Spleen (tissue), 11 donors: Measurements from ENCODE around the gene CDK19. TPM values are rescaled to one million over a fixed set of nuclear protein-coding genes. Genes with fewer than 3 reads are reported as not detected.

ENCODE experiments used
- DNase-seq: peaks from one replicate; pipeline ENCODE4 v3.0.0-alpha.2; 2020
- H3K27ac ChIP-seq, 8 donors: fragments of 200-600 bp; sonication (generic) in 7 of 8; 1 replicate in 4 of 8; 2 replicates in 4 of 8; pipeline versions ENCODE4 v1.5.0 to v1.8.0; 2016 to 2021; ENCODE audit warnings: inconsistent platforms in 4 of 8, mild to moderate bottlenecking in 4 of 8, moderate library complexity in 1 of 8
- H3K27me3 ChIP-seq, 7 donors: fragments of 200-600 bp; sonication (generic) in 6 of 7; replicated peaks in 1 of 7; 1 replicate in 4 of 7; 2 replicates in 3 of 7; pipeline versions ENCODE4 v1.5.0 to v1.8.0; 2016 to 2021; ENCODE audit warnings: inconsistent platforms in 3 of 7, mild to moderate bottlenecking in 1 of 7
- H3K36me3 ChIP-seq, 6 donors: fragments of 200-600 bp; sonication (generic) in 5 of 6; 1 replicate in 4 of 6; 2 replicates in 2 of 6; pipeline versions ENCODE4 v1.5.0 to v1.8.0; 2016 to 2021; ENCODE audit warnings: inconsistent platforms in 2 of 6
- H3K4me1 ChIP-seq, 6 donors: fragments of 200-600 bp; sonication (generic) in 5 of 6; 1 replicate in 3 of 6; 2 replicates in 3 of 6; pipeline versions ENCODE4 v1.5.0 to v1.8.0; 2016 to 2021; ENCODE audit warnings: inconsistent platforms in 3 of 6
- H3K4me3 ChIP-seq, 8 donors: fragments of 200-600 bp; sonication (generic) in 7 of 8; 1 replicate in 4 of 8; 2 replicates in 4 of 8; pipeline versions ENCODE4 v1.5.0 to v1.8.0; 2016 to 2021; ENCODE audit warnings: inconsistent platforms in 4 of 8, mild to moderate bottlenecking in 4 of 8, moderate library complexity in 2 of 8
- H3K9me3 ChIP-seq, 8 donors: fragments of 200-600 bp; sonication (generic) in 7 of 8; 1 replicate in 4 of 8; 2 replicates in 4 of 8; pipeline versions ENCODE4 v1.5.0 to v1.8.0; 2016 to 2021; ENCODE audit warnings: inconsistent platforms in 4 of 8
- POLR2A ChIP-seq, 3 donors: fragments of 450-650 bp; IDR thresholded peaks; one replicate each; pipeline ENCODE4 v1.5.1; 2017; ENCODE audit warnings: antibody characterized with exemption in 3 of 3, mild to moderate bottlenecking in 1 of 3
- POLR2AphosphoS5 ChIP-seq, 3 donors: sonication (generic); formaldehyde crosslinking; IDR thresholded peaks; one replicate each; pipeline ENCODE4 v1.5.1; 2017; ENCODE audit warnings: antibody characterized with exemption in 3 of 3
- WGBS, 5 donors: extraction: QIAGEN DNeasy Blood & Tissue Kit in 3 of 5; methylation state at CpG; one replicate each; pipeline versions ENCODE4 v1.1.5 to v1.1.7; 2013 to 2018; 5-methylcytosine and 5-hydroxymethylcytosine counted together
- intact Hi-C: fragments of 100-400 bp; cut with DNase I; formaldehyde crosslinking; loops from one replicate; pipeline ENCODE4 v1.15.0; 2023; ENCODE audit warnings: low total_unique reads
- polyA plus RNA-seq, 3 donors: library from polyadenylated mRNA; stranded (reverse); fragments of 200-250 nt; gene quantifications; one replicate each; pipeline ENCODE4 v1.2.1, GENCODE V29; 2013
- total RNA-seq, 7 donors: library from RNA; depleted of rRNA in 3 of 7; stranded (reverse); fragments of >200 nt in 3 of 7; fragmentation: NEBNext Ultra II Directional in 4 of 7; extraction: Animal tissue kit (Norgen Biotek cat#: 25700) in 4 of 7; gene quantifications; one replicate each; pipeline versions ENCODE4 v1.1.0 to v1.2.1, GENCODE V29; 2016 to 2021
- TF ChIP-seq, protein P1 (sequence below), 11 experiments: fragments of 200-600 bp in 7 of 11; fragments of 450-650 bp in 4 of 11; sonication (generic) in 4 of 11; IDR thresholded peaks in 8 of 11; conservative IDR thresholded peaks in 3 of 11; 1 replicate in 7 of 11; 2 replicates in 4 of 11; pipeline versions ENCODE4 v1.4.0 to v1.8.0; 2016 to 2021; ENCODE audit warnings: antibody characterized with exemption in 11 of 11, inconsistent platforms in 4 of 11, mild to moderate bottlenecking in 1 of 11
- donor health status: healthy with polysubstance abuse.
- donor health status: DM: no; HTN: no; CAD: no; lungs with moderate emphysema.
- donor health status: DM: no; HTN: no; CAD: no.
- donor health status: Bipolar disorder and iron deficiency.
- donor health status: healthy.
- donor health status: DM: no; HTN: no; CAD: no.
- donor health status: DM: yes; HTN: yes; CAD: no.

Gene CDK19
- total and polyA plus RNA-seq, 10 donors: 7.9 to 29.8 (median 21.7) TPM

DNA sequence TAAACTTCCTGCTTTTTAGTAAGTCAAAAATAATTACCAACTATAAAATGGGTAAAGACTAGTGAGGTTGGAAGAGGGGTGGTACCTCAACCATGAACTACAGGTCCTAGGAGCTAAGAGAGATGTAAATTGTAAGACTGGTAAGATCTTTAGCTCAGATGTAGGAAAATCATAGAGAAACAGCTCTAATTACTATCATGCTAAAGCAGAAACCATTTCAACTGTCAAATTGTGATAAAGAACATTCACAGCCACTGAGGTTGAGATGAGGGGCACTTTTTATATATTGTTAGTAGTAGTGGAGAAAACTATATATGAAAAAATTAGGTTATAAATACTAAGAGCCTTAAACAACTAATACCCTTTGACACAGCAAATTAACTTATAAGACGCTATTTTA, 20.0 kb downstream of the CDK19 start:
- Histone ChIP-seq H3K4me3 (no peak overlapping the region), H3K4me1 (peaks cover 0 to 26% (median 9%) of the 10 kb centered on the region in 6 donors), H3K27me3 (no peaks in the 10 kb centered on the region), H3K9me3 (peaks cover 0 to 2% (median 0%) of the 10 kb centered on the region in 8 donors), H3K36me3 (no peaks in the 10 kb centered on the region), H3K27ac (no peak overlapping the region)
- 96 to 100% (median 100%) methylated on average over 1 of the region's 1 CpG for WGBS, 5 donors
- DNase-seq: no peak
- intact Hi-C loops: no loop called here
- no peak for TF ChIP-seq POLR2A (IDR thresholded peaks at IDR 0.05)
- TF ChIP-seq, protein P1, sequence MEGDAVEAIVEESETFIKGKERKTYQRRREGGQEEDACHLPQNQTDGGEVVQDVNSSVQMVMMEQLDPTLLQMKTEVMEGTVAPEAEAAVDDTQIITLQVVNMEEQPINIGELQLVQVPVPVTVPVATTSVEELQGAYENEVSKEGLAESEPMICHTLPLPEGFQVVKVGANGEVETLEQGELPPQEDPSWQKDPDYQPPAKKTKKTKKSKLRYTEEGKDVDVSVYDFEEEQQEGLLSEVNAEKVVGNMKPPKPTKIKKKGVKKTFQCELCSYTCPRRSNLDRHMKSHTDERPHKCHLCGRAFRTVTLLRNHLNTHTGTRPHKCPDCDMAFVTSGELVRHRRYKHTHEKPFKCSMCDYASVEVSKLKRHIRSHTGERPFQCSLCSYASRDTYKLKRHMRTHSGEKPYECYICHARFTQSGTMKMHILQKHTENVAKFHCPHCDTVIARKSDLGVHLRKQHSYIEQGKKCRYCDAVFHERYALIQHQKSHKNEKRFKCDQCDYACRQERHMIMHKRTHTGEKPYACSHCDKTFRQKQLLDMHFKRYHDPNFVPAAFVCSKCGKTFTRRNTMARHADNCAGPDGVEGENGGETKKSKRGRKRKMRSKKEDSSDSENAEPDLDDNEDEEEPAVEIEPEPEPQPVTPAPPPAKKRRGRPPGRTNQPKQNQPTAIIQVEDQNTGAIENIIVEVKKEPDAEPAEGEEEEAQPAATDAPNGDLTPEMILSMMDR (IDR thresholded peaks at IDR 0.05 in 8 of 11, conservative IDR thresholded peaks at IDR 0.05 in 3 of 11): no peak
- TF ChIP-seq POLR2AphosphoS5 (IDR thresholded peaks at IDR 0.05): no peak

GRCh38 chr6:110786696-110787095, 28.6 kb downstream of the CDK19 start:
- TF ChIP-seq POLR2AphosphoS5 (IDR thresholded peaks at IDR 0.05) (no peak), POLR2A (IDR thresholded peaks at IDR 0.05) (no peak)
- TF ChIP-seq, protein P1 (IDR thresholded peaks at IDR 0.05 in 8 of 11, conservative IDR thresholded peaks at IDR 0.05 in 3 of 11): no peak
- 93 to 100% (median 97%) methylated on average over 1 of the region's 1 CpG for WGBS, 5 donors
- no peaks in the 10 kb centered on the region for H3K27me3 ChIP-seq
- H3K36me3 ChIP-seq: peaks cover 0 to 5% (median 0%) of the 10 kb centered on the region in 6 donors
- intact Hi-C loops: no loop called here
- H3K4me1 ChIP-seq: peaks cover 0 to 29% (median 4%) of the 10 kb centered on the region in 6 donors
- H3K9me3 ChIP-seq: peaks cover 0 to 21% (median 15%) of the 10 kb centered on the region in 8 donors
- H3K27ac ChIP-seq: no peak overlapping the region
- no peak overlapping the region for H3K4me3 ChIP-seq
- DNase-seq: no peak

DNA sequence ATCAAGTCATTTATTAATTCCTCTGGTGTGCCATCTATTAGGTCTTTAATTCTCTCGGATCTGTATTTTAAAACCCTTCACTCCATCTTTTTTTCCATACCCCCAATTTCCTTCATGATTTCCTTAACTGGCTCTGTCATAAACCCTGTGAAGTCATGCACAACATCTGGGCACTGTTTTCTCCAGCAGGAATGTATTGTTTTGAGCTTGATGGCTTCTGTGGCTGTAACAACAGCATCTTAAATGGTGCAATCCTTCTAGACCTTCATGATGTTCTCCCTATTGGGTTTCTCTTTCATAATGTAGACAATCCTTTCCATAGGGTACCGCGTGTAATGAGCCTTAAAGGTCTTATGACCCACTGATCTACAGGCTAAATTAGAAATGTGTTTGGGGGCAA, 29.0 kb downstream of the CDK19 start:
- peaks cover 0 to 21% (median 15%) of the 10 kb centered on the region in 8 donors for H3K9me3 ChIP-seq
- no peak overlapping the region for H3K4me3 ChIP-seq
- H3K27ac ChIP-seq: no peak overlapping the region
- TF ChIP-seq POLR2A (IDR thresholded peaks at IDR 0.05): no peak
- peaks cover 0 to 5% (median 0%) of the 10 kb centered on the region in 6 donors for H3K36me3 ChIP-seq
- H3K27me3 ChIP-seq: no peaks in the 10 kb centered on the region
- no peak for DNase-seq
- intact Hi-C loops: no loop called here
- WGBS, 5 donors: 95 to 98% (median 97%) methylated on average over 3 of the region's 3 CpGs
- peaks cover 0 to 33% (median 4%) of the 10 kb centered on the region in 6 donors for H3K4me1 ChIP-seq

- Histone ChIP-seq H3K27ac (no peak overlapping the region), H3K27me3 (no peaks in the 10 kb centered on the region), H3K4me1 (peaks cover 0 to 36% (median 4%) of the 10 kb centered on the region in 6 donors), H3K9me3 (peaks cover 0 to 21% (median 15%) of the 10 kb centered on the region in 8 donors), H3K4me3 (no peak overlapping the region), H3K36me3 (peaks cover 0 to 5% (median 0%) of the 10 kb centered on the region in 6 donors)
- TF ChIP-seq POLR2A (IDR thresholded peaks at IDR 0.05) (no peak), POLR2AphosphoS5 (IDR thresholded peaks at IDR 0.05) (no peak)
- TF ChIP-seq, protein P1 (IDR thresholded peaks at IDR 0.05 in 8 of 11, conservative IDR thresholded peaks at IDR 0.05 in 3 of 11): no peak
- intact Hi-C loops: no loop called here
- 55 to 81% (median 73%) methylated on average over 1 of the region's 1 CpG for WGBS, 5 donors
- no peak for DNase-seq
These were observed 30.7 kb downstream of the CDK19 start for GRCh38 chr6:110784610-110784979.
